Activated CD4-positive, alpha-beta memory T cell treated with anti-CD3 and anti-CD28 coated beads for 36 hours (primary cell): ENCODE data around the gene NDEL1. TPM values are rescaled to one million over a fixed set of nuclear protein-coding genes. Genes with fewer than 3 reads are reported as not detected.

Experiments
- CTCF ChIA-PET: fragments of 350-600 bp; sonication (Branson Sonifier 250); formaldehyde crosslinking; loops from one replicate; lab custom pipeline; 2021; ENCODE audit warnings: antibody characterized with exemption, inconsistent platforms; lab: Charles Lee
- POLR2A ChIA-PET: fragments of 350-600 bp; sonication (Branson Sonifier 250); formaldehyde crosslinking; loops from one replicate; lab custom pipeline; 2021; ENCODE audit warnings: antibody characterized with exemption; lab: Charles Lee
- DNase-seq: peaks from one replicate; pipeline ENCODE4 v3.0.0-alpha.2; 2020
- H3K27ac Mint-ChIP-seq: one replicate; pipeline ENCODE4 v1.8.0; 2021; ENCODE audit warnings: mixed read lengths
- H3K27me3 Mint-ChIP-seq: one replicate; pipeline ENCODE4 v1.8.0; 2021; ENCODE audit warnings: mixed read lengths
- H3K36me3 Mint-ChIP-seq: one replicate; pipeline ENCODE4 v1.8.0; 2021; ENCODE audit warnings: mixed read lengths
- H3K4me1 Mint-ChIP-seq: one replicate; pipeline ENCODE4 v1.8.0; 2021; ENCODE audit warnings: low read depth, mixed read lengths
- H3K4me3 Mint-ChIP-seq: one replicate; pipeline ENCODE4 v1.8.0; 2021; ENCODE audit warnings: mild to moderate bottlenecking, mixed read lengths
- H3K9me3 Mint-ChIP-seq: one replicate; pipeline ENCODE4 v1.8.0; 2021; ENCODE audit warnings: mixed read lengths
- intact Hi-C: fragments of 100-400 bp; cut with micrococcal nuclease; formaldehyde crosslinking; loops from one replicate; pipeline ENCODE4 v1.15.1; 2023
- total RNA-seq, 2 experiments: library from RNA; stranded (reverse); gene quantifications; one replicate each; pipeline ENCODE4 v1.2.3, GENCODE V29; 2021

NDEL1 gene
- total RNA-seq, 2 experiments from 2014 or later, result 58.0 to 62.8 TPM

DNA sequence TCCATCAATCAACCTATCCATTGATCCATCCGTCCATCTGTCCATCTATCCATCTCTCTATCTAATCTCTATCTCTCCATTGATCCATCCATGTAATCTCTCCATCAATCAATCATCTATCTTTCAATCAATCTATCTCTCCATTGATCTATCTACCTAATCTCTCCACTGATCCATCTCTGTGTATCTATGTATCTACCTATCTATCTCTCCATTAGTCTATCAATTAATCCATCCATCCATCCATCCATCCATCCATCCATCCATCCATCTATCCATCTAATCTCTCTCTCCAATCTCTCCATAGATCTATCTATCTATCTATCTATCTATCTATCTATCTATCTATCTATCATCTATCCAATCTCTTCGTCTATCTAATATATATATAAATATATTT, 34.6 kb upstream of the NDEL1 start:
- no peak overlapping the region for H3K27ac Mint-ChIP-seq
- CTCF ChIA-PET, result interaction anchor here (1.1 kb wide), 1 partner anchor 9 kb away, joined by 3 read pairs; no protein-coding TSS in a partner anchor
- H3K4me3 Mint-ChIP-seq, result no peak overlapping the region
- H3K27me3 Mint-ChIP-seq, result peaks cover 25% of the 10 kb centered on the region
- DNase-seq, result no peak
- POLR2A ChIA-PET, result no interaction called here
- intact Hi-C loops, result no loop called here
- H3K4me1 Mint-ChIP-seq, result no peaks in the 10 kb centered on the region
- H3K36me3 Mint-ChIP-seq, result no peaks in the 10 kb centered on the region
- no peaks in the 10 kb centered on the region for H3K9me3 Mint-ChIP-seq

DNA sequence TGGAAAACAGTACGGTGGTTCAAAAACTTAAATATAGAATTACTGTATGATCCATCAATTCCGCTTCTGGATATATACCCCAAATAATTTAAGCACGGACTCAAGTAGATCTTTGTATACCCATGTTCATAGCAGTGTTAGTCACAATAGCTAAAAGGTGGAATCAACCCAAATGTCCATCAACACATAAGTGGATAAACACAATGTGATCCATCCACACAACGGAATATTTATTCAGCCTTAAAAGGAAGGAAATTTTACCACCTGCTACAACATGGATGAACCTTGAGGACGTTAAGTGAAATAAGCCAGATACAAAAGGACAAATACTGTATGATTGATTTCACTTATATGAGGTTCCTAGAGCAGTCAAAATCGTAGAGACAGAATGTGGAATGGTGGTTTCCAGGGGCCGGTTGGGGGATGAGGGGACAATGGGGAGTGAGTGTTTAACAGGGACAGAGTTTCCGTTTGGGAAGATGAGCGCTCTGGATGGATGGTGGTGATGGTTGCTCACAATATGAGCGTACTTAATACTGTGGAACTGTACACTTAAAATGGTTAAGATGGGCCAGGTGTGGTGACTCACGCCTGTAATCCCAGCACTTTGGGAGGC, 32.7 kb upstream of the NDEL1 start:
- H3K36me3 Mint-ChIP-seq, result no peaks in the 10 kb centered on the region
- CTCF ChIA-PET, result no interaction called here
- no peaks in the 10 kb centered on the region for H3K4me1 Mint-ChIP-seq
- H3K4me3 Mint-ChIP-seq, result no peak overlapping the region
- no peaks in the 10 kb centered on the region for H3K9me3 Mint-ChIP-seq
- no peak overlapping the region for H3K27ac Mint-ChIP-seq
- POLR2A ChIA-PET, result no interaction called here
- intact Hi-C loops, result no loop called here
- no peak for DNase-seq
- H3K27me3 Mint-ChIP-seq, result peaks cover 20% of the 10 kb centered on the region

GRCh38 chr17:8405499-8406016, 30.1 kb upstream of the NDEL1 start:
- H3K9me3 Mint-ChIP-seq, result no peaks in the 10 kb centered on the region
- ChIA-PET CTCF (no interaction called here), POLR2A (no interaction called here)
- H3K4me3 Mint-ChIP-seq, result no peak overlapping the region
- peaks cover 23% of the 10 kb centered on the region for H3K27me3 Mint-ChIP-seq
- H3K27ac Mint-ChIP-seq, result no peak overlapping the region
- DNase-seq, result no peak
- intact Hi-C loops, result no loop called here
- no peaks in the 10 kb centered on the region for H3K36me3 Mint-ChIP-seq
- peaks cover 7% of the 10 kb centered on the region for H3K4me1 Mint-ChIP-seq

DNA sequence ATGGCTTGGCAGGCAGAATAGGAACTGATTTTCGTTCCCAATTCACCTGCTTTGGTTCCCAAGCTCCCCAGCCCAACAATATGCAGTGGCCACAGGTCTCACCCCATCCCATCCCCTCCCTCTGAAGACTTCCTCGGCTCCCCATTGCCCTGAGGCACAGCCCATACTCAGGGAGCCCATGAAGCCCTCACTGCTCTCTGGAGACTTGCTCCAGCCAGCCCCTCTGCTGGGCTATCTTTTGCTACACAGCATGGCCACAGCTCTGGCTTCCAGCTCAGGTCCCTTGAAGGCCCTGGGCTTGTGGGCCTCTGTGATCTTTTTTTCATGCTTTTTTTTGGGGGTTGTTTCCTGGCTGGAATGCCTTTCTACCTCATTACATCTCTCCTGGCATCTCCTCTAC, 29.5 kb upstream of the NDEL1 start:
- Mint-ChIP-seq H3K4me3 (no peak overlapping the region), H3K9me3 (no peaks in the 10 kb centered on the region), H3K27me3 (peaks cover 17% of the 10 kb centered on the region), H3K27ac (no peak overlapping the region), H3K36me3 (no peaks in the 10 kb centered on the region), H3K4me1 (peaks cover 11% of the 10 kb centered on the region)
- no peak for DNase-seq
- CTCF ChIA-PET, result no interaction called here
- POLR2A ChIA-PET, result interaction anchor here (0.6 kb wide), 1 partner anchor 416 kb away, joined by 3 read pairs; no protein-coding TSS in a partner anchor
- intact Hi-C loops, result no loop called here

GRCh38 chr17:8408371-8408770, 27.3 kb upstream of the NDEL1 start:
- intact Hi-C loops, result no loop called here
- H3K9me3 Mint-ChIP-seq, result no peaks in the 10 kb centered on the region
- CTCF ChIA-PET, result interaction anchor here (2.0 kb wide), 1 partner anchor 9 kb away, joined by 6 read pairs; no protein-coding TSS in a partner anchor
- POLR2A ChIA-PET, result no interaction called here
- no peak overlapping the region for H3K27ac Mint-ChIP-seq
- no peaks in the 10 kb centered on the region for H3K36me3 Mint-ChIP-seq
- no peak overlapping the region for H3K4me3 Mint-ChIP-seq
- H3K27me3 Mint-ChIP-seq, result peaks cover 12% of the 10 kb centered on the region
- no peak for DNase-seq
- H3K4me1 Mint-ChIP-seq, result peaks cover 19% of the 10 kb centered on the region

GRCh38 chr17:8409966-8410882, 25.5 kb upstream of the NDEL1 start:
- Mint-ChIP-seq H3K27ac (peak overlapping the region; percentile 61), H3K4me1 (peaks cover 22% of the 10 kb centered on the region), H3K4me3 (peak overlapping the region; percentile 40), H3K9me3 (no peaks in the 10 kb centered on the region), H3K36me3 (no peaks in the 10 kb centered on the region), H3K27me3 (peaks cover 9% of the 10 kb centered on the region)
- peak; percentile 86 for DNase-seq
- intact Hi-C loops, result loop anchor here (1.0 kb wide), 1 partner anchor 336 kb away; no protein-coding TSS in a partner anchor
- POLR2A ChIA-PET, result interaction anchor here (0.8 kb wide), 2 partner anchors 26 to 336 kb away, joined by 3 to 4 read pairs; no protein-coding TSS in a partner anchor
- CTCF ChIA-PET, result interaction anchor here (0.6 to 4.5 kb wide), 46 partner anchors 8 to 588 kb away, joined by 3 to 63 read pairs (median 4); partner anchors contain the start of genes MYH10, NDEL1 and RNF222

GRCh38 chr17:8410883-8411238, 24.8 kb upstream of the NDEL1 start:
- H3K4me3 Mint-ChIP-seq, result no peak overlapping the region

GRCh38 chr17:8412089-8412488, 23.6 kb upstream of the NDEL1 start:
- Mint-ChIP-seq H3K27me3 (peaks cover 13% of the 10 kb centered on the region), H3K36me3 (no peaks in the 10 kb centered on the region), H3K27ac (no peak overlapping the region), H3K4me3 (no peak overlapping the region), H3K4me1 (peaks cover 22% of the 10 kb centered on the region), H3K9me3 (no peaks in the 10 kb centered on the region)
- DNase-seq, result no peak
- ChIA-PET POLR2A (no interaction called here), CTCF (interaction anchor here (1.2 to 4.5 kb wide), 7 partner anchors 8 to 374 kb away, joined by 3 to 63 read pairs (median 24); partner anchors contain the start of genes NDEL1 and RPL26)
- intact Hi-C loops, result no loop called here

More at GRCh38 chr17:8410883-8411238, 24.8 kb upstream of the NDEL1 start:
- Mint-ChIP-seq H3K27me3 (peaks cover 9% of the 10 kb centered on the region), H3K27ac (no peak overlapping the region), H3K9me3 (no peaks in the 10 kb centered on the region), H3K4me1 (peaks cover 22% of the 10 kb centered on the region), H3K36me3 (no peaks in the 10 kb centered on the region)
- intact Hi-C loops, result loop anchor here (1.0 kb wide), 1 partner anchor 335 kb away; no protein-coding TSS in a partner anchor
- CTCF ChIA-PET, result interaction anchor here (0.6 to 4.5 kb wide), 29 partner anchors 10 to 484 kb away, joined by 3 to 63 read pairs (median 4); partner anchors contain the start of genes MYH10, NDEL1 and RNF222
- no peak for DNase-seq
- POLR2A ChIA-PET, result no interaction called here

- POLR2A ChIA-PET, result no interaction called here
- Mint-ChIP-seq H3K27me3 (peaks cover 18% of the 10 kb centered on the region), H3K27ac (no peak overlapping the region), H3K4me3 (no peak overlapping the region), H3K36me3 (no peaks in the 10 kb centered on the region), H3K4me1 (peaks cover 22% of the 10 kb centered on the region), H3K9me3 (no peaks in the 10 kb centered on the region)
- DNase-seq, result no peak
- CTCF ChIA-PET, result interaction anchor here (1.4 to 4.5 kb wide), 3 partner anchors 30 to 372 kb away, joined by 3 to 63 read pairs (median 6); partner anchors contain the start of gene RPL26
- intact Hi-C loops, result no loop called here
These were observed 22.4 kb upstream of the NDEL1 start for GRCh38 chr17:8413328-8413727.

DNA sequence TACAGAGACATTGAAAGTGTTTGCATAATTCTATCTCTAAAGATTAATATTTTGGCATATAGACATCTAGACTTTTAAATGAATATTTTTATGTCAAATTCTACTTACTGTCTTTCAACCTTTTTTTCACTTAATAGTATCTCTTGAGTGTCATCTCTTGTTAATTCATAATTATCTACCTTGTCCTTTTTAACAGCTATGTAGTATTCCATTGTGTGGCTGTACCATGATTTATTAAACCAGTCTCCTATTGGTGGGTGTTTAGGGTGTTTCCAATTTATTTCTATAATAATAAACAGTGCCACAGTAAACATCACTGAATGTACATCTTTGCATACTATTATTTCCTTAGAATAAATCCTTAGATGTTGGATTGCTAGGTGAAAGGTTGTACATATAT, 21.7 kb upstream of the NDEL1 start:
- Mint-ChIP-seq H3K4me3 (no peak overlapping the region), H3K9me3 (no peaks in the 10 kb centered on the region), H3K27ac (no peak overlapping the region), H3K36me3 (no peaks in the 10 kb centered on the region), H3K4me1 (peaks cover 22% of the 10 kb centered on the region), H3K27me3 (peaks cover 19% of the 10 kb centered on the region)
- intact Hi-C loops, result no loop called here
- CTCF ChIA-PET, result no interaction called here
- DNase-seq, result no peak
- POLR2A ChIA-PET, result no interaction called here

DNA sequence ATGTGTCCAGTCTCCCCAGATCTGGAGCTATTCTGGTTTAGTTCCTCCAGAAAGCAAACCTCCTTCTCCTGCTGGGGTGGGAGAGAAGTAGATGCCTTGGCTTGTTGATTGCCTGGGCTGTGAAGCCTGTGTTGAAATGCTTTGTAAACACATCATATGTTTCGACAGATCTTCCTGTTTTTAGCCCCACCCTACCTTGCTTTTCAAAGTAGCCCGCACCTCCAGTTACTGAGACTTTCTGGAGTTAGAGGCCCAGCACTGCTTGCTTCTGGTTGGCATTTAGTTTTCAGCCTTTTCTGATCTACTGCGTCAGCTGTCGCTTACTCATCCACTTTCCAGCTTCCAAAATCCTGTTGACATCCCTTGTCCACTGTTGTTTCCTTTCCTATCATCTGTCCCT, 17.9 kb upstream of the NDEL1 start:
- Mint-ChIP-seq H3K27me3 (peaks cover 23% of the 10 kb centered on the region), H3K27ac (no peak overlapping the region), H3K36me3 (no peaks in the 10 kb centered on the region), H3K9me3 (no peaks in the 10 kb centered on the region), H3K4me3 (no peak overlapping the region), H3K4me1 (peaks cover 9% of the 10 kb centered on the region)
- DNase-seq, result no peak
- CTCF ChIA-PET, result interaction anchor here (1.1 to 1.3 kb wide), 2 partner anchors 8 to 18 kb away, joined by 3 to 6 read pairs; partner anchors contain the start of gene NDEL1
- intact Hi-C loops, result no loop called here
- POLR2A ChIA-PET, result no interaction called here
